Measurements from ENCODE around the gene VTI1A.

The VTI1A gene

GRCh38 chr10:112799038-112799437 lies 352.0 kb downstream of the VTI1A start:
- Histone ChIP-seq H3K36me3 (replicated peaks; ENCODE audit: insufficient read depth, low read length) (no peaks in the 10 kb centered on the region), H3K9me3 (replicated peaks; ENCODE audit: insufficient read depth, low read length) (no peaks in the 10 kb centered on the region), H3K9ac (ENCODE audit: low read length) (no peak overlapping the region), H3K4me2 (ENCODE audit: low read depth, low read length) (no peak overlapping the region), H3F3A (ENCODE audit: insufficient read depth, low read length) (no peaks in the 10 kb centered on the region), H3K79me2 (ENCODE audit: low read length) (no peaks in the 10 kb centered on the region), H2AFZ (ENCODE audit: low read length) (no peak overlapping the region), H3K27me3 (replicated peaks; ENCODE audit: insufficient read depth, low read length) (no peaks in the 10 kb centered on the region), H3K27ac (ENCODE audit: low read length) (no peak overlapping the region), H3K4me3 (ENCODE audit: low read length) (no peak overlapping the region), H3K4me1 (ENCODE audit: low read length) (no peaks in the 10 kb centered on the region), H4K20me1 (ENCODE audit: insufficient read depth, low read length) (no peaks in the 10 kb centered on the region), H3K9me2 (replicated peaks; ENCODE audit: insufficient read depth, low read length) (no peaks in the 10 kb centered on the region)
- DNase-seq = no peak
- TF ChIP-seq CTCF (IDR thresholded peaks at IDR 0.05; ENCODE audit: low read length) = no peak
- TF ChIP-seq EZH2 (optimal IDR thresholded peaks at IDR 0.05; ENCODE audit: low read depth, low read length) = no peak
- no peak for TF ChIP-seq EZH2phosphoT487 (IDR thresholded peaks at IDR 0.05; ENCODE audit: low read length)

- Histone ChIP-seq H3K9me3 (replicated peaks; ENCODE audit: insufficient read depth, low read length) (no peaks in the 10 kb centered on the region), H3K4me3 (ENCODE audit: low read length) (no peak overlapping the region), H3K27ac (ENCODE audit: low read length) (no peak overlapping the region), H3K36me3 (replicated peaks; ENCODE audit: insufficient read depth, low read length) (no peaks in the 10 kb centered on the region), H2AFZ (ENCODE audit: low read length) (no peak overlapping the region), H3F3A (ENCODE audit: insufficient read depth, low read length) (no peaks in the 10 kb centered on the region), H3K9ac (ENCODE audit: low read length) (no peak overlapping the region), H3K27me3 (replicated peaks; ENCODE audit: insufficient read depth, low read length) (no peaks in the 10 kb centered on the region), H4K20me1 (ENCODE audit: insufficient read depth, low read length) (no peaks in the 10 kb centered on the region), H3K4me2 (ENCODE audit: low read depth, low read length) (no peak overlapping the region), H3K9me2 (replicated peaks; ENCODE audit: insufficient read depth, low read length) (no peaks in the 10 kb centered on the region), H3K79me2 (ENCODE audit: low read length) (no peaks in the 10 kb centered on the region), H3K4me1 (ENCODE audit: low read length) (no peaks in the 10 kb centered on the region)
- TF ChIP-seq CTCF (IDR thresholded peaks at IDR 0.05; ENCODE audit: low read length) (no peak), EZH2 (optimal IDR thresholded peaks at IDR 0.05; ENCODE audit: low read depth, low read length) (no peak), EZH2phosphoT487 (IDR thresholded peaks at IDR 0.05; ENCODE audit: low read length) (no peak)
- DNase-seq = no peak
These were observed 352.9 kb downstream of the VTI1A start for GRCh38 chr10:112799726-112800510.

- Histone ChIP-seq H3K27me3 (replicated peaks; ENCODE audit: insufficient read depth, low read length) (no peaks in the 10 kb centered on the region), H3K4me2 (ENCODE audit: low read depth, low read length) (no peak overlapping the region), H3K4me1 (ENCODE audit: low read length) (no peaks in the 10 kb centered on the region), H3K9me2 (replicated peaks; ENCODE audit: insufficient read depth, low read length) (no peaks in the 10 kb centered on the region), H3K27ac (ENCODE audit: low read length) (no peak overlapping the region), H3K4me3 (ENCODE audit: low read length) (no peak overlapping the region), H3K9ac (ENCODE audit: low read length) (no peak overlapping the region), H4K20me1 (ENCODE audit: insufficient read depth, low read length) (no peaks in the 10 kb centered on the region), H3K9me3 (replicated peaks; ENCODE audit: insufficient read depth, low read length) (no peaks in the 10 kb centered on the region), H2AFZ (ENCODE audit: low read length) (no peak overlapping the region), H3K36me3 (replicated peaks; ENCODE audit: insufficient read depth, low read length) (no peaks in the 10 kb centered on the region), H3F3A (ENCODE audit: insufficient read depth, low read length) (no peaks in the 10 kb centered on the region), H3K79me2 (ENCODE audit: low read length) (no peaks in the 10 kb centered on the region)
- DNase-seq = no peak
- TF ChIP-seq EZH2 (optimal IDR thresholded peaks at IDR 0.05; ENCODE audit: low read depth, low read length) = no peak
- TF ChIP-seq EZH2phosphoT487 (IDR thresholded peaks at IDR 0.05; ENCODE audit: low read length) = no peak
- TF ChIP-seq CTCF (IDR thresholded peaks at IDR 0.05; ENCODE audit: low read length) = no peak
These were observed 354.0 kb downstream of the VTI1A start for GRCh38 chr10:112801004-112801403.
